Central memory CD4-positive, alpha-beta T cell (primary cell): ENCODE results near the gene ARHGEF10L.

ENCODE experiments used
- DNase-seq: peaks from one replicate; pipeline ENCODE4 v3.0.0; 2022

The ARHGEF10L gene

DNA sequence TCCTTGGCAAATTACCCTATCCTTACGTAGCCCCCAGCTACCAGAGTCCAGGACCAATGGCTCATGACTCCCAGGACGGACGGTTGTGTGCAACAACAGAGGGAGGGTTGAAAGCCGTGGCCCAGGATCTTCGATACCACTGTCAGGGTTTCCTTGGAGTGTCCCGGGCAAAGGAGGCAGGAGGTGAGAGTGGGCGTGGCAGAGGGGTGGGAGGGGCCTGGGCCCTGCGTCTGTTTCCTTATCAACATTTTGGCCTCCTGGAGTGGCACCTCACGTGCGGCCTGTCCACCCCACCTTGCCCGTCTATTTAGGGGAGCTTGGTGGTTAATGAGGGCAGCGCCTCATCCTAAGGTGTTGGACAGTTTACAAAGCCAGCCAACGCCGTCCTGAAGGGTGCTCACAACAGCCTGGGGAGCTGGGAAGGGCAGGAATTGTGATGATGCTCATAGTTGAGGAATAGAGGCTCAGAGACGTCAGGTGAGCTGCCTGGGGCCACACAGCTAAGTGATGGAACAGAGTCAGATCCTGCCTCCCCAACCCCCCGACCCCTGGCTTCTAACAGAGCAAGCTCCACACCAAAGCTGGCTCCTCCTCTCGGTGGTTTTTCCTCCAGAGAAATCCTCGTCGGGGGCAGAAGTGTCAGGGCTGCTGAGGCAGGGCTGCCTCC, 17.4 kb upstream of the ARHGEF10L start:
- no peak for DNase-seq

DNA sequence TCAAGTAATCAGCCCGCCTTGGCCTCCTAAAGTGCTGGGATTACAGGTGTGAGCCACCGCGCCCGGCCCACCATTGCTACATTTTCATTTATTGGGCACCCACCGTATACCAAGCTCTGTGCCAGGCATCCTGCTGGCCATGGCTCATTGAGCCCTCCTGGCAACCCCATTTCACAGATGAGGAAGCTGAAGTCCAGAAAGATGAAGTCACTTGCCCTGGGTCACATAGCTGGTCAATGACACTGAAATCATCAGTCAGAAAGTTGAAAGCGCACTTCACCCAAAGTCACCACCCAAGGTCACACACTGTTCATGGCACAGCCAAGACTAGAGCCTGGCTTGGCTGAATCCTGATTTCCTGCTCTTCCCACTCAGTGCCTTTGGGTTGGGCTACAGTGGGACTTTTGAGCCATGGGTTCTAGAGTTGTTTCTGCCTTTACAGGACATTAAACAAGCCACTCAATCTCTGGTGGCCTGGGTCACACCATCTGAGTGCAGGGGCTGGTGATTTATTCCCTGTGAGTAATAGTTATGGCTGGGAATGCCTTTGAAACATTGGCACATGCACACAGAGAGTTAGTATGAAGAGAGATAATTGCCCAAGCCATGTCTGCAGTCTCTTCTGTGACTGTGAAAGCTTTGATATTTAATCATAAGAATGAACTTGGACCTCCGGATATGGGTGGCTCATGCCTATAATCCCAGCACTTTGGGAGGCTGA, 16.0 kb upstream of the ARHGEF10L start:
- DNase-seq: no peak

DNA sequence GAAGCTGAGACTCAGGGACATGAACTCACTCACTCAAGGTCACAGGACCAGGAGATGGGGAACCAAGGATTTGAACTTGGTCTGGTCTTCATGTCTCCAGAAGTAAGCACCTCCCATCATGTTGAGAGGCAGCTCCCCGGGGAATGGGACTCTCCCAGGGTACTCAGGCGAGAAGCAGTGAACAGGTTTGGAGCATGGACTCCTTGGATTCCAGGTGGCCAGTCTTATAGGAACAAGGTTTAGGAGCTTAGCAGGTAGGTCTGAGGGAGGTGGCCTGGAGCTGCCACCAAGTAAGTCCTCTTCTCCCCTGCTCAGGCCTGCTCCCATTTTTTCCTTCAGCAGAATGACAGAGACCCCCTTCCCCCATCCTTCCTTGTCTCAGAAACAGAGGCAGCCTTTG, 14.9 kb upstream of the ARHGEF10L start:
- DNase-seq: no peak

DNA sequence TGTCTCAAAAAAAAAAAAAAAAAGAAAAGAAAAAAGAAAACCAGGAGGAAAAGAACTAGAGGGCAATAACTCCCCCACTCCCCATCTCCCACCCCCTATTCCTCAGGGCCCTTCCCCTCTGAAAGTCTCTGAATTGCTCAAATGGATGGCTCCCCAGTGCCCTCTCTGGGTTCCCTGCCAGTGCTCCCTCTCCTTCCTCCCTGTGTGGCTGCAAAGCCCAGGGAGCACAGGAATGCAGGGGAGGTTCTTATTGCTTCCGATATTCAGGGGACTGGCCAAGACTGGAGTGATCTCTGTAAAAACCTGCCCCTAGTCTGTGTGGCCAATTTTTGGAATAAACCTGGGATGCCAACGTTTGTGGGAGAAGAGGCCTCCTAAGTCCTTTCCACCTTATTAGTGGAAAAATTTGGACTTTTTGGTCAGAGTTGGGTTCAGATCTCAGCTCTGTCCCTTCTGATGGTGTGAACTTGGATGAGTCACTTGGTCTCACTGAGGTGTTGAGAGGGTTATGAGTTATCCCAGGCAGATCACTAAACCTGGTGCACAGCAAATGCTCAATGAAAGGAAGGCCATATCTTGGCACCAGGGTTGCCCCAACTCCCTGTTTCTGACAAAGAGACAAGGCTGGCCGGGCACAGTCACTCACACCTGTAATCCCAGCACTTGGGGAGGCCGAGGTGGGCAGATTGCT, 13.4 kb upstream of the ARHGEF10L start:
- DNase-seq: no peak

DNA sequence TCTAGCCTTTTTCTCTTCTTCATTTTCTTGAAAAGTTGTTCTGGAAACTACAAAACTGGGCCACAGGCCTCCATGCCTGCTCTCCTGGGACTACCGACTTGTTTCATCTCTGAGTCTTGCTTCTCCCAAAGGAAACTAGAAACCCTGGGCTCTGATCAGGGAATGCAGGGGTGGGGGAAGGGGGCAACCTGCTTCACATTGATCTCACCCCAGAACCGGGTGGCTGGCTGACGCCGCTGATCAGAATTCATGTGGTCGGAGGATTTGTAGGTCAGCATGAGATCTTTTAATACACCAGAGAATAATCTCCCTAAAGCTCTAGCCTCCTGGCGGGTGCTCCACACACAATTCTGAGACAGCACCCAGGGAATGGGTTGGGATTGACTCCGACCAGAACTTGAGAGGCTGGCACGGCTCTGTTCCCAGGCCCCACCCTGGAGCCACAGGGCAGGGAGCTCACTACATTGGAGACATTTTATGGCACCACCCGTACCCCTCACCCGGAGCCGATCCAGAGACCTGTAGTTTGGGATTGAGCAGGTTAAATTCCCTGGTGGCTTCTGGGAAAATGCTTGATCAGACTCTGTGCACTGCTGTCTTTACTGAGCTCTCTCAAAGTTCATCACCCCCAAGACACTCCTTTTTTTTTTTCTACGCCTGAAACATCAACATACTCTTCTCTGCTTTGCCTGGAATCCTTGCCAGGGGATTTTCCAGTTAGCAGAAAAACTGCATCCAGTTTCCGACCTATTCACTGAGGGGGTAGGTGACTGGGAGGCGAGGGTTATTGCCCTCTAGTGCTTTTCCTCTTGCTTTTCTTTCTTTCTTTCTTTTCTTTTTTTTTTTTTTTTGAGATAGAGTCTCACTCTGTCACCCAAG, 12.2 kb upstream of the ARHGEF10L start:
- DNase-seq: no peak

DNA sequence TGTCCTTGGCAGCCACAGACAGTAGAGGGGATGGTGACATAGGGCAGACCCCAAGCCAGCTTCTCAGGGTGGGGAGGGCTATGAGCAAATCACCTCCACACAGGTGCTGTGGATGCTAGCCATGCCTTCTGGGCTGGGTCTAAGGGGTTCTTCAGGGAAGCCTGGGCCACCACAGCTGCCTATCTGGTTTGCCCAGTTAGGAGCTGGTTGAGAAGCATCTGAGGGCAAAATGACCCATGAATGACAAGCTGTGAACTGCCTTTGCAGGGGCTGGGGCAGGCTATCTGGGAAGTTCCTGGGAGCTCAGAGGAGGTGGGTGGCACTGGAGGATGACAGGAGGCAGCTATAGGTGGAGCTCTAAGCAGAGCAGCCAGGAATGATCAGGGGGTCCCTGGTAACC, 10.1 kb upstream of the ARHGEF10L start:
- DNase-seq: no peak

DNA sequence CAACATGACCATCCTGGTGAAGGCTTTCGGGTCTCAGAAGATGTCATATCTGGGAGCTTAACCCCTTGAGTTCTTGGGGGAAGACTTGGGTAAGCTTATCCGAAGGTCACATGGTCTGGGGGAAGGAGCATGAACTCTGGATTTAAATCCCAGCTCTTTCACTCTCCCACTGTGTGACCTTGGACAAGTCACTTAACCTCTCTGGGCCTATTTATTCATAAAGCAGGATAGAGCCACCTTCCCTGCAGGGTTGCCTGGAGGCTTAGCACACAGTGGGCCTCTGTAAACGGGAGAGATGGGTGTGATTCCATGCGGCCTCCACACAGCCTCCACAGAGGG, 8.2 kb upstream of the ARHGEF10L start:
- no peak for DNase-seq

DNA sequence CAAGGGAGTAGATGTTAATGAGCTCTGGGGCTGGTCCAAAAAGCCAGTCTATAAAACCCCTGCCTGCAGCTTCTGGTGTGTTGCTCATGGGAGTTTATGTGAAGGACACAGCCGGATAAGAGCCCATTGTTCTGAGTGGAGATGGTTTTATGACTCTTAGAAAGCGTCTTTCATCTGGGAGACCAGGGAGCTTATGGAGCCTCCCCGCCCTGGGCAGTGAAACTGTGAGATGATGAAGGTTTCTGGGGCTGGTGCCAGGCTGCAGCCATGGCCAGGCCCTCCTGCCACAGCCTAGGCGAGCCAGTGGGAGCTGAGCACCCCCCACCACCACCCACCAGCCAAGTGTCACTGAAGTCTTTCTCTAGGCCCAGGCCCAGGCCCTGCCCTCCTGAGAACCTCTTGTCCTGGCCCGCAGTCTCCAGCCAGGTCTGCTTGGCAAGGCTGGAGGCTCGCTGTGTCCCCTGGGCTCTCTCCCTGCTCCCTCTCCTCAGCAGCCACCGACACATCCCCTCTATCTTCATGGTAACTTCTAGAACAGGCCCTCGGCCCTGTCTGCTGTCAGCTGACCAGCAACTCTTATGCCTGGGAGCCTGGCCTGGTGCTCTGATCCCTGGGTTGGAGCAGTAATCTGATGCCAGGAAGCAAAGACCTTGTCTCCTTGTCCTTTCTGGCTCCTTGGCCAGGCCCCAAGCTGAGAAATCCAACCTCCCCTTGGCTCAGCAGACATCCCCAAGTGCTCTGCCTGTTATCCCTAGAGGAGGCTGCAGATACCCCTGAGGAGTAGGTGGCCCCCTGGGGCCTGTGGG, 7.6 kb upstream of the ARHGEF10L start:
- no peak for DNase-seq

DNA sequence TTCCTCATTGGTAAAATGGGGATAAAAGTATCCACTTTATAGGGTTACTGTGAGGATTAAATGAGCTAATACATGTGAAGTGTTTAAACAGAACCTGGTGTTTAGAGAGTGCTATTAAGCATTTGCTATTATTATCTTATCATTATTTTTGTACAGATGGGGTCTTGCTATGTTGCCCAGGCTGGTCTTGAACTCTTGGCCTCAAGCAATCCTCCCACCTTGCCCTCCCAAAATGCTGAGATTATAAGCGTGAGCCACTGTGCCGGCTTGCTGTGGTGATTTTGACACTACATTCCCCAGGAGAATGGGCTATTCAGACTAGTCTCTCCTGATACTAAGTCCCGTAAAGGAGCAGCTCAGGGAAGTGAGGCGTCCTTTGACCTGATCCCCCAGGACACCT, 6.3 kb upstream of the ARHGEF10L start:
- DNase-seq: no peak

DNA sequence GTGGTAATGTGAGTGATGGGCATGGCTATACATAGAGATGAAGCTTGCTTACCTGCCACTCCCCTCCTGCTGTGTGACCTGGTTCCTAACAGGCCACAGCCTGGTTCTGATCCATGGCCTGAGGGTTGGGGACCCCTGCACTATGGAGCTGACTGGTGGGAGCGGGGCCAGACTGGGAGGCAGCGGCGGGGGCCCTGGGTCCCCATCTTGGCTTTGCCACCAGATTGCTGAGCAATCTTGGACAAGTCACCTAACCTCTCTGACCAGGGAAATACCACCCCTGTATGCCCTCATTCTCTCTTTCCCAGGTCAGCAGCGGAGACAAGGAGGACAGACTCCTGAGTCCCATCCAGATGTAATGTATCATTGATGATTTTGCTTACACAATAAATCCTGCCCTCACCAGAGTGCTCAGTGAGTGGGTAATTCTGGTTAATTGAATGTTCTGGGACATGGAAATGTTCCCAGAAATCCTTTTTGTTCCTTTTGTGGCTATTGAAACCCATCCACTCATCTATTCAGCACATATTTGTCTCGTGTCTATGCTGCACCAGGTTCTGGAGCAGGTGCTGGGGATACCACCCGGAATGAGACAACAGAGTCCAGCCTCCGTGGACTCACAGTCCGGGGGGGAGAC, 4.1 kb upstream of the ARHGEF10L start:
- no peak for DNase-seq

DNA sequence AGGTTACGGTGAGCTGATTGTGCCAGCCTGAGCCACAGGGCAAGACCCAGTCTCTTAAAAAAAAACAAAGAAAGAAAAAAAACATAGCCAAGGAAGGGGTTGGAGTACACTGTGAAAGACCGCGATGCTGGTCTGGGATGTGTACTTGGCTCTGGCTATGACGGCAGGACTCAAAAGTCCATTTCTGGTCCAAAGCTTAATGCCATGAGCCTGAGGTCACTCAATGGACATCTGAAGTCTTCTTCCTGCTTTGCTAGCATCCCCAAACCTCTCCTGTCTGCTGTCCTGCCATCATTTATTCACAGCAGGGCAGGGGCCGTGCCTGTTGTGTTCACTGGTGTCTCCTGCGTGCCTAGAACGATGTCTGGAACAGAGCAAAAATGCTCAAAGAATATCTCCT, 1.5 kb upstream of the ARHGEF10L start:
- no peak for DNase-seq

DNA sequence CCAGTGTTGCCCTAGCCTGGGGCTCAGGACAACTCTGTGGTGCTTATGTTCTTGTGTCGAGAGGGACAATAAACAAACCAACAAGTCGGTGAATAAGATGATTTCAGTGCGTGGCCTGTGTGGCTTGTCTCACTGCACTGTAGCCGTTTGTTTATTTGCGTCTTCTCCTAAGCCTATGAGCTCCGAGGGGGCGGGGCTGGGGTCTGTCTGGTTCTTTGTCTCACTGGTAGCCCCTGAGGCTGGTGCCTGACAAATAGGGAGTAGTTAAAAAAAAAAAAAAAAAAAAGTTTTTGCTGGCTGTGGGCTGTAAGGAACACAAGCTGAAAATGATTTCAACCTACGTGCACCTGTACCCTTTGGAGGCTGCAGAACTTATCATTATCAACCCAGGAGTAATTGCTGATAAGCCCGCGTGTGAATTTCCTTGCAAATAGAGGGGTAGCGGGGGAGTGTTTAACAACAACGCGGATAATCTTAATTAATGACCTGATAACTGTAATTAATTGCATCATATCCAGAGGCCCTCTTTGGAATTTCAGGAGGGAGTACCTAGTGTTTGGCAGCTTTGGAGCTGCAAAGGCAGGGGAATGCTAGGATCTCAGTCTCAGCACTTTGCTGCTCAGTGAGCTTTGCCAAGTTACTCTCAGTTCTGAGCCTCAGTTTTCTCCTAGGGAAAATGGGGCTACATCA, 925 bp upstream of the ARHGEF10L start:
- no peak for DNase-seq

DNA sequence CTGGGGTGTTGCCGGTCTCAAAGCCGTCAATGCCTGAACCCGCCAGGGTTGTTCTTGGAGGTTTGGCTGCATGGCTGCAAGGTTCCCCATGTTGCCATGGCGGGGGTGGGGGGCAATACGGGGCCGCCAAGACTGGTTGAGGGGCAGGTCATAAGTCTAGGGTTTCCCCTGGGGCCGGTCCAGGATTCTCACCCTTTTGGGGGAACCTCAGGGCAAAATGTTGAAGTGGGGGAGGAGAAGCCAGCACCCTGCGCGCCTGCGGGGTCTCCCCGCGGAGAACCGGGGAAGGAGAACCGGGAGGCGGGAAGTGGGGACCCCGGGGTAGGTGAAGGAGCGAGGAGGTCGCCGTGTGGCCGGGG, 401 bp upstream of the ARHGEF10L start:
- no peak for DNase-seq

DNA sequence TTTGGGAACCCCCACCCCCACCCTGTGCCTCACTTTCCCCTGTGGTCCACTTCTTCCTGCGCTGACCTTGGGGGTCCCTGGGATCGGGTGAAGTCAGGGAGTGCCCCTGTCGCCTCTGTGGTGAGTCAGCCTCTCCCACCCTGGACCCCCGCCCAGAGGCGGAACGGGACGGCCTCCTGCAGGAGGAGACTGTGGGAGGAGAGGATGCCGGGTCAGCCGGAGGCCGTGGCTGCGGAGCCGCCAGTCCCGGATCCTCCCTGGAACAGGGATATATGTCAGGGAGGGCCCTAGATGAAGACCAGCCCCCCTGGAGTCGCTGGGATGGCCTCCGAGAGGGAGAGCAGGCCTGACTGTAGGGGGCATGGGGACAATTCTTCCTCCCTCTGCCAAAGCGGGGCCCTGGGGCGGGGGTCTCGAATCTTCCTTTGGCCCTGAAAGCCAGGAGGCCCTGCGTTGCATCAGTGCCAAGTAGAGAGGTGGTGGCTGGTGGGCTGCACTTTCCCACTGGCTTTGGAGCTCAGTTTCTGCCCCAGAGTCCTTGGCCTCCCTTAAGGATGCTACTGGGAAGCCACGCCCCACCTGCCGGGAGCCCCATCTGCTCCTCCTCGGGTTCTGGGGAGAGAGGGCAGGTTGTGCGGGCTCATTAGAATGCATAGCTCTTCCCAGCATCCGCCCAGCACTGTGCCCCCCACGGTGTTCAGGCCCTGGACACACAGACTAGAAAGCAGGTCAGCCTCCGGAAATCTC, 930 bp downstream of the ARHGEF10L start:
- DNase-seq: no peak

DNA sequence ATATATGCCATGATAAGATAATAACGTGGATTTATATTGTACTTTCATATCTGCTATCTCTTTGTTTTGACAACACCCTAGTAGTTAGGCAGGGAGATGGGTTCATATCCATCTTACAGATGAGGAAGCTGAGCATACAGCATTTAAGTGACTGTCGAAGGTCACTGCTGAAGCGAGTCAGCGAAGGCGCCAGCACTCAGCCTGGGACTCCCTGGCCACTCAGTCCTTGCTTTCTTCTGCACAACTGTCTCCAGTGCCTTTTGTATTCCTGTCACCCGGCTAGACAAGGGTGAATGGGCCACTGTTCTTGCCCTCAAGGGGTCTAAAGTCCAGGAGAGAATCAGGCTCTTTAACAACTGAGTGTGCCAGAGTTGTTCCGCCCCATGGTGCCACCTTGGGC, 3.1 kb downstream of the ARHGEF10L start:
- no peak for DNase-seq

DNA sequence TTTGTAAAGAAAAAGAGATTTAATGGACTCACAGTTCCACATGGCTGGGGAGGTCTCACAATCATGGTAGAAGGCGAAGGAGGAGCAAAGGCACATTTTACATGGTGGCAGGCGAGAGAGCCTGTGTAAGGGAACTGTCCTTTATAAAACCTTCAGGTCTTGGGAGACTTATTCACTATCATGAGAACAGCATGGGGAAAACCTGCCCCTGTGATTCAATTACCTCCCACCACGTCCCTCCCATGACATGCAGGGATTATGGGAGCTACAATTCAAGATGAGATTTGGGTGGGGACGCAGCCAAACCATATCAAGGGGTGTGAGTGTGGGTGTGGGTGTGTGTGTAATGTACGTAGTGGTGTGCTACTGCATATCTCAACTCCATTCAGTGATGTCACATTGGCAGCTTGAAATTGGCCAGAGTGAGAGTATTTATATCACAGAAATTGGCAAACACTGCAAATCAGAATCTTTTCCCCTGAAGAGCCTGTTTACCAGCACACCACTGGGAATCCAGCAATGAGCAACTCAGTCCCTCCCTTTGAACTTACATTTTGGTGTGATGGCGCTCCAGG, 5.4 kb downstream of the ARHGEF10L start:
- no peak for DNase-seq

DNA sequence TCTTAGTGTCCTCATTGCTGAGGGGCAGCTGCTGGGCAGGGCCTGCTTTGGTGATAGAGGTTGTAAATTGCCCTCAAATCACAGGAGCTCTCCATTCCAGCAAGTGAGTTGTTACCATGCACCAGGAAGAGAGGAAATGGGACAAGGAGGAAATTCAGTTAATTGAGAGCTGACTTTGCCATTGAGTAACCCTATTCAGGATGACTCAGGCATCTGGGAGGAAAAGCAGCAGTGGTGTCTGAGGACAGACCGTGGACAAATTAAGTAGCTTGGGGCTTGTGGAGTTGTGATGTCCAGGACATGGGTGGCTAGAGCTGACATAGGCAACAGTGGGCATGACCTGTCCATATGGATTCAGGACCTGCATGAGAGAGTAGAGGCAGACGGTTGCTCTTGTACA, 5.9 kb downstream of the ARHGEF10L start:
- DNase-seq: no peak

DNA sequence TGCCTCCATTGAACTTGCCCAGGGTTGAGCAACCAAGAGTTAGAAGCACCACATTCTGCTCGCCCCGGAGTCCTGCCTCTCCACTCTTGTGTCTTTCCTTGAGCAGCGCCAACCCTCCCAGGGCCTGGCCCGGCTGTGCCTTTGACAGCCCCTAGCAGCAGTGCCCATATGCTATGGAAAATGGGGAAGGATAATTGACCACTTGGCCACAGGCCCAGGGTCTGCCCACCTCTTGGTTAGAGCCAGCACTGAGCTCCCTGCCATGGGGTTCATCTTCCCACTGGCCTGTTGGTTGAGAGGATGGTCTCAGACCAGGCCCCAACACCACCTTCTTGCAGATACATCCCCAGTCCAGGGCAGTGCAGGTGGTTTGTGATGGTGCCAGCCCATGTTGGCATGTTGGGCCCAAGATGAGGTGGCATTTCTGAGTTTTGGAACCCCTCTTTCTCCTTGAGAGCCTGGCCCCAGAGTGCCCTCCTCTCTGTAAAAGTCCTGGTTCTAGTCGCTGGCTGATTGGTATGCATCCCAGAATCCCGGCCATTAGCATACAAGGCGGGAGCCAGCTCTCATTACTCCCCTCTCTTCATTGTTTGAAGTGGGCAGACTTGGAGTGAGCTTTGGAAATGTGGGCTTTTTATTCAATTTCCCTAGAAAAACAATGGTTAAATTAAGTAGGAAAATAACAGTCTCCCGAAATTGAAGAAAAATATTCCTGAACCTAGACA, 7.6 kb downstream of the ARHGEF10L start:
- no peak for DNase-seq

DNA sequence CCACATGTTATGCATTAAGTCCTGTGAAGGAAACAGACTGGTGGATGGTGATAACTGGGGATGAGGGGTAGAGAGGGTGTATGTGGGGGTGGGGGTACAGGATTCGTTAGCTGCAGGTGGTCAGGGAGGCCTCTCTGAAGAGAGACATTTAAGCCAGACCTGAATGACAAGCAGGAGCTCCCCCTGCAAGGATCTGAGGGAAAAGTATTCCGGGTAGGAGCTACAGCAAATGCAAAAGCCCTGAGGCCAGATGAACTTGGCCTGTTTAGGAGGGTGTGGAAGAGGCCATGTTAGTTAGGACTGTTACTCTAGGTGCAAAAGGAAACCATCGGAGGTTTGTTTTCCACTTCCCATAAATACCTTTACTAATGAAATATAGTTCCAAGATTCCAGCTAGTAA, 9.9 kb downstream of the ARHGEF10L start:
- DNase-seq: no peak
